ENCODE data around the gene UCP3.

Gene UCP3

GRCh38 chr11:74021998-74022397 lies 13.1 kb upstream of the UCP3 start:
- H3K4me3 ChIP-seq (ENCODE audit: low read length), result no peak overlapping the region
- DNase-seq, result no peak
- H2BK5ac ChIP-seq (ENCODE audit: low read length), result no peak overlapping the region
- no peak overlapping the region for H3K27ac ChIP-seq (ENCODE audit: low read depth, low read length)
- WGBS (ENCODE audit: extremely low coverage, insufficient coverage, low lambda C conversion rate), result no CpG with 5 or more reads among the region's 6 CpGs
- no peak overlapping the region for H2AK5ac ChIP-seq (ENCODE audit: low read length)
- peaks cover 1% of the 10 kb centered on the region for H3K36me3 ChIP-seq (ENCODE audit: control insufficient read depth, insufficient read depth, low read length)
- no peak overlapping the region for H2BK15ac ChIP-seq (replicated peaks; ENCODE audit: low read depth)
- no peak overlapping the region for H3K56ac ChIP-seq (ENCODE audit: low read length)
- no peak overlapping the region for H4K5ac ChIP-seq (ENCODE audit: low read length)
- H3K18ac ChIP-seq (ENCODE audit: low read length), result no peak overlapping the region
- no peaks in the 10 kb centered on the region for H3K27me3 ChIP-seq (ENCODE audit: insufficient read depth, low read length, poor library complexity)
- H2BK120ac ChIP-seq (ENCODE audit: low read depth, low read length), result no peak overlapping the region
- no peak overlapping the region for H3K4ac ChIP-seq (ENCODE audit: low read depth, low read length)
- no peaks in the 10 kb centered on the region for H3K79me1 ChIP-seq (ENCODE audit: low read length)
- H3K9ac ChIP-seq (ENCODE audit: low read length), result no peak overlapping the region
- H4K8ac ChIP-seq (ENCODE audit: low read depth, low read length), result no peak overlapping the region
- no peaks in the 10 kb centered on the region for H3K79me2 ChIP-seq (ENCODE audit: control insufficient read depth, insufficient read depth, low read length)
- no peak overlapping the region for H3K4me2 ChIP-seq (ENCODE audit: low read length)
- no peak overlapping the region for H3K23ac ChIP-seq (ENCODE audit: low read length)
- H3K4me1 ChIP-seq (ENCODE audit: control insufficient read depth, low read depth, low read length), result no peaks in the 10 kb centered on the region

- no peaks in the 10 kb centered on the region for H3K27me3 ChIP-seq (ENCODE audit: insufficient read depth, low read length, poor library complexity)
- H2AK5ac ChIP-seq (ENCODE audit: low read length), result no peak overlapping the region
- H3K4me2 ChIP-seq (ENCODE audit: low read length), result no peak overlapping the region
- no peak overlapping the region for H2BK120ac ChIP-seq (ENCODE audit: low read depth, low read length)
- no peaks in the 10 kb centered on the region for H3K4me1 ChIP-seq (ENCODE audit: control insufficient read depth, low read depth, low read length)
- H3K18ac ChIP-seq (ENCODE audit: low read length), result no peak overlapping the region
- no CpG with 5 or more reads among the region's 4 CpGs for WGBS (ENCODE audit: extremely low coverage, insufficient coverage, low lambda C conversion rate)
- H3K36me3 ChIP-seq (ENCODE audit: control insufficient read depth, insufficient read depth, low read length), result peaks cover 1% of the 10 kb centered on the region
- H3K79me1 ChIP-seq (ENCODE audit: low read length), result no peaks in the 10 kb centered on the region
- H4K5ac ChIP-seq (ENCODE audit: low read length), result no peak overlapping the region
- no peaks in the 10 kb centered on the region for H3K79me2 ChIP-seq (ENCODE audit: control insufficient read depth, insufficient read depth, low read length)
- H2BK15ac ChIP-seq (replicated peaks; ENCODE audit: low read depth), result no peak overlapping the region
- H3K27ac ChIP-seq (ENCODE audit: low read depth, low read length), result no peak overlapping the region
- H3K56ac ChIP-seq (ENCODE audit: low read length), result no peak overlapping the region
- H4K8ac ChIP-seq (ENCODE audit: low read depth, low read length), result no peak overlapping the region
- no peak for DNase-seq
- H3K9ac ChIP-seq (ENCODE audit: low read length), result no peak overlapping the region
- H3K23ac ChIP-seq (ENCODE audit: low read length), result no peak overlapping the region
- H3K4me3 ChIP-seq (ENCODE audit: low read length), result no peak overlapping the region
- no peak overlapping the region for H3K4ac ChIP-seq (ENCODE audit: low read depth, low read length)
- H2BK5ac ChIP-seq (ENCODE audit: low read length), result no peak overlapping the region
Measured at GRCh38 chr11:74020539-74020938, 11.7 kb upstream of the UCP3 start.

GRCh38 chr11:74019860-74020259 lies 11.0 kb upstream of the UCP3 start:
- Histone ChIP-seq H4K8ac (ENCODE audit: low read depth, low read length) (no peak overlapping the region), H4K5ac (ENCODE audit: low read length) (no peak overlapping the region), H3K27ac (ENCODE audit: low read depth, low read length) (no peak overlapping the region), H3K4me1 (ENCODE audit: control insufficient read depth, low read depth, low read length) (no peaks in the 10 kb centered on the region), H3K9ac (ENCODE audit: low read length) (no peak overlapping the region), H3K36me3 (ENCODE audit: control insufficient read depth, insufficient read depth, low read length) (peaks cover 1% of the 10 kb centered on the region), H3K4me2 (ENCODE audit: low read length) (no peak overlapping the region), H2AK5ac (ENCODE audit: low read length) (no peak overlapping the region), H3K18ac (ENCODE audit: low read length) (no peak overlapping the region), H3K23ac (ENCODE audit: low read length) (no peak overlapping the region), H3K4me3 (ENCODE audit: low read length) (no peak overlapping the region), H3K79me2 (ENCODE audit: control insufficient read depth, insufficient read depth, low read length) (no peaks in the 10 kb centered on the region), H3K4ac (ENCODE audit: low read depth, low read length) (no peak overlapping the region), H3K27me3 (ENCODE audit: insufficient read depth, low read length, poor library complexity) (no peaks in the 10 kb centered on the region), H3K56ac (ENCODE audit: low read length) (no peak overlapping the region), H2BK5ac (ENCODE audit: low read length) (no peak overlapping the region), H2BK120ac (ENCODE audit: low read depth, low read length) (no peak overlapping the region), H2BK15ac (replicated peaks; ENCODE audit: low read depth) (no peak overlapping the region), H3K79me1 (ENCODE audit: low read length) (no peaks in the 10 kb centered on the region)
- no CpG with 5 or more reads among the region's 4 CpGs for WGBS (ENCODE audit: extremely low coverage, insufficient coverage, low lambda C conversion rate)
- no peak for DNase-seq

GRCh38 chr11:74019104-74019738 lies 10.3 kb upstream of the UCP3 start:
- no peak overlapping the region for H3K27ac ChIP-seq (ENCODE audit: low read depth, low read length)
- H3K9ac ChIP-seq (ENCODE audit: low read length), result no peak overlapping the region
- no peak overlapping the region for H3K23ac ChIP-seq (ENCODE audit: low read length)
- no peak overlapping the region for H4K8ac ChIP-seq (ENCODE audit: low read depth, low read length)
- no peak overlapping the region for H4K5ac ChIP-seq (ENCODE audit: low read length)
- no peak overlapping the region for H3K56ac ChIP-seq (ENCODE audit: low read length)
- H3K4me3 ChIP-seq (ENCODE audit: low read length), result no peak overlapping the region
- no peak overlapping the region for H2AK5ac ChIP-seq (ENCODE audit: low read length)
- H3K4ac ChIP-seq (ENCODE audit: low read depth, low read length), result no peak overlapping the region
- H3K27me3 ChIP-seq (ENCODE audit: insufficient read depth, low read length, poor library complexity), result no peaks in the 10 kb centered on the region
- H3K36me3 ChIP-seq (ENCODE audit: control insufficient read depth, insufficient read depth, low read length), result peaks cover 1% of the 10 kb centered on the region
- no peak overlapping the region for H2BK15ac ChIP-seq (replicated peaks; ENCODE audit: low read depth)
- no peaks in the 10 kb centered on the region for H3K79me2 ChIP-seq (ENCODE audit: control insufficient read depth, insufficient read depth, low read length)
- H3K18ac ChIP-seq (ENCODE audit: low read length), result no peak overlapping the region
- no peak overlapping the region for H2BK120ac ChIP-seq (ENCODE audit: low read depth, low read length)
- DNase-seq, result no peak
- WGBS (ENCODE audit: extremely low coverage, insufficient coverage, low lambda C conversion rate), result no CpG with 5 or more reads among the region's 4 CpGs
- H3K4me1 ChIP-seq (ENCODE audit: control insufficient read depth, low read depth, low read length), result no peaks in the 10 kb centered on the region
- H3K79me1 ChIP-seq (ENCODE audit: low read length), result no peaks in the 10 kb centered on the region
- no peak overlapping the region for H3K4me2 ChIP-seq (ENCODE audit: low read length)
- no peak overlapping the region for H2BK5ac ChIP-seq (ENCODE audit: low read length)

- H3K27ac ChIP-seq (ENCODE audit: low read depth, low read length), result no peak overlapping the region
Measured at GRCh38 chr11:74018331-74019005, 9.6 kb upstream of the UCP3 start.

GRCh38 chr11:74017631-74018030 lies 8.7 kb upstream of the UCP3 start:
- Histone ChIP-seq H3K18ac (ENCODE audit: low read length) (no peak overlapping the region), H3K23ac (ENCODE audit: low read length) (no peak overlapping the region), H3K4me2 (ENCODE audit: low read length) (no peak overlapping the region), H2AK5ac (ENCODE audit: low read length) (no peak overlapping the region), H4K5ac (ENCODE audit: low read length) (no peak overlapping the region), H3K4me3 (ENCODE audit: low read length) (no peak overlapping the region), H3K79me2 (ENCODE audit: control insufficient read depth, insufficient read depth, low read length) (no peaks in the 10 kb centered on the region), H4K8ac (ENCODE audit: low read depth, low read length) (no peak overlapping the region), H3K27me3 (ENCODE audit: insufficient read depth, low read length, poor library complexity) (no peaks in the 10 kb centered on the region), H3K56ac (ENCODE audit: low read length) (no peak overlapping the region), H3K9ac (ENCODE audit: low read length) (no peak overlapping the region), H3K4ac (ENCODE audit: low read depth, low read length) (no peak overlapping the region), H3K79me1 (ENCODE audit: low read length) (no peaks in the 10 kb centered on the region), H2BK5ac (ENCODE audit: low read length) (no peak overlapping the region), H3K4me1 (ENCODE audit: control insufficient read depth, low read depth, low read length) (no peaks in the 10 kb centered on the region), H2BK120ac (ENCODE audit: low read depth, low read length) (no peak overlapping the region), H3K36me3 (ENCODE audit: control insufficient read depth, insufficient read depth, low read length) (peaks cover 1% of the 10 kb centered on the region), H2BK15ac (replicated peaks; ENCODE audit: low read depth) (no peak overlapping the region), H3K27ac (ENCODE audit: low read depth, low read length) (no peak overlapping the region)
- WGBS (ENCODE audit: extremely low coverage, insufficient coverage, low lambda C conversion rate), result no CpG with 5 or more reads among the region's 3 CpGs
- no peak for DNase-seq

More at GRCh38 chr11:74018331-74019005, 9.6 kb upstream of the UCP3 start:
- Histone ChIP-seq H4K5ac (ENCODE audit: low read length) (no peak overlapping the region), H2BK5ac (ENCODE audit: low read length) (no peak overlapping the region), H3K18ac (ENCODE audit: low read length) (no peak overlapping the region), H3K9ac (ENCODE audit: low read length) (no peak overlapping the region), H3K4ac (ENCODE audit: low read depth, low read length) (no peak overlapping the region), H3K56ac (ENCODE audit: low read length) (no peak overlapping the region), H3K23ac (ENCODE audit: low read length) (no peak overlapping the region), H3K79me1 (ENCODE audit: low read length) (no peaks in the 10 kb centered on the region), H2BK15ac (replicated peaks; ENCODE audit: low read depth) (no peak overlapping the region), H2BK120ac (ENCODE audit: low read depth, low read length) (no peak overlapping the region), H3K4me1 (ENCODE audit: control insufficient read depth, low read depth, low read length) (no peaks in the 10 kb centered on the region), H3K79me2 (ENCODE audit: control insufficient read depth, insufficient read depth, low read length) (no peaks in the 10 kb centered on the region), H3K36me3 (ENCODE audit: control insufficient read depth, insufficient read depth, low read length) (peaks cover 1% of the 10 kb centered on the region), H2AK5ac (ENCODE audit: low read length) (no peak overlapping the region), H3K27me3 (ENCODE audit: insufficient read depth, low read length, poor library complexity) (no peaks in the 10 kb centered on the region), H3K4me2 (ENCODE audit: low read length) (no peak overlapping the region), H3K4me3 (ENCODE audit: low read length) (no peak overlapping the region), H4K8ac (ENCODE audit: low read depth, low read length) (no peak overlapping the region)
- WGBS (ENCODE audit: extremely low coverage, insufficient coverage, low lambda C conversion rate), result no CpG with 5 or more reads among the region's 9 CpGs
- no peak for DNase-seq
